Gastroesophageal sphincter (tissue), 4 donors: Measurements from ENCODE around the gene TXNDC5. TPM values are rescaled to one million over a fixed set of nuclear protein-coding genes. Genes with fewer than 3 reads are reported as not detected.
"Not testable (repeated sequence)": the region's sequence is repeated elsewhere in the genome, so short reads cannot be mapped to it uniquely, and the experiment has no call there.

Experiments
- ATAC-seq: fragments of 150-250 bp; one replicate; pipeline ENCODE4 v1.9.1; 2016; ENCODE audit warnings: mild to moderate bottlenecking, moderate library complexity
- H3K27ac ChIP-seq, 4 donors: fragments of 200-600 bp; sonication (generic) in 3 of 4; 1 replicate in 3 of 4; 2 replicates in 1 of 4; pipeline ENCODE4 v1.5.1; 2016 to 2019
- H3K27me3 ChIP-seq: fragments of 200-600 bp; sonication (generic); one replicate; pipeline ENCODE4 v1.5.1; 2019
- H3K36me3 ChIP-seq, 2 donors: fragments of 200-600 bp; sonication (generic); one replicate each; pipeline ENCODE4 v1.5.1; 2019; ENCODE audit warnings: control low read depth in 1 of 2
- H3K4me1 ChIP-seq, 3 donors: fragments of 200-600 bp; sonication (generic); 1 replicate in 2 of 3; 2 replicates in 1 of 3; pipeline ENCODE4 v1.5.1; 2016 to 2019; ENCODE audit warnings: control low read depth in 2 of 3
- H3K4me3 ChIP-seq, 2 donors: fragments of 200-600 bp; sonication (generic); one replicate each; pipeline ENCODE4 v1.5.1; 2019; ENCODE audit warnings: mild to moderate bottlenecking in 1 of 2, moderate library complexity in 1 of 2
- H3K9me3 ChIP-seq, 3 donors: fragments of 200-600 bp; sonication (generic); one replicate each; pipeline ENCODE4 v1.5.1; 2017 to 2019; ENCODE audit warnings: control low read depth in 2 of 3
- EP300 ChIP-seq: sonication (generic); formaldehyde crosslinking; IDR thresholded peaks from one replicate; pipeline ENCODE4 v1.6.1; 2017; ENCODE audit warnings: antibody characterized with exemption, mild to moderate bottlenecking
- POLR2A ChIP-seq, 2 donors: fragments of 450-650 bp; IDR thresholded peaks; one replicate each; pipeline ENCODE4 v1.6.1; 2017; ENCODE audit warnings: antibody characterized with exemption in 2 of 2, mild to moderate bottlenecking in 2 of 2, moderate library complexity in 1 of 2
- POLR2AphosphoS5 ChIP-seq: sonication (generic); formaldehyde crosslinking; IDR thresholded peaks from one replicate; pipeline ENCODE4 v1.6.1; 2017; ENCODE audit warnings: antibody characterized with exemption
- WGBS, 2 donors: methylation state at CpG; one replicate each; pipeline ENCODE4 v1.1.5; 2018; ENCODE audit warnings: low coverage in 1 of 2; 5-methylcytosine and 5-hydroxymethylcytosine counted together
- total RNA-seq, 4 donors: library from RNA; depleted of rRNA; stranded (reverse); fragments of >200 nt; gene quantifications; one replicate each; pipeline ENCODE4 v1.1.0, GENCODE V29; 2016
- TF ChIP-seq, protein P1 (sequence below), 4 experiments: fragments of 200-600 bp in 2 of 4; fragments of 450-650 bp in 2 of 4; sonication (generic) in 1 of 4; IDR thresholded peaks; one replicate each; pipeline ENCODE4 v1.5.1; 2017 to 2019; ENCODE audit warnings: antibody characterized with exemption in 4 of 4, mild to moderate bottlenecking in 2 of 4, moderate library complexity in 2 of 4

The TXNDC5 gene
- total RNA-seq, 4 donors from 2014 or later: 56.5 to 136 (median 100) TPM

DNA sequence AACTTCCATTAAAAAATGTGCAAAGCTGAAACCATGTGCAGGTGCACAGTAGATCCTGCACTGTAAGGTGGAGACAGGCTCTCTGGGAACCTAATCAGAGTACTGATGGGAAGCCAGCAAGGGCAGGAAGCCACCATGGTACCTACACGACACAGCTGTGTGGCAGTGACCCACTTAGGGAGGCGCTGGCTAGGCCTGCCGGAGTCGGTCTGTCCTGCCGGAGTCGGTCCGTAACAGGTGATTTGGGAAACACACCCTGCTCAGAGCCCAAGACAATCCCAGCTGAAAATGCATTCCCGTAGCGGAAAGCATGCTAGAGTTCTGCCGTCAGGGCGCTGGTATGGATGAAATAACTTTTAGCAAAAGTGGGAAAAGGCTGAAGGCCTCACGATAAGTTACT is 17.2 kb downstream of the TXNDC5 start:
- Histone ChIP-seq H3K4me1 (peaks cover 0 to 5% (median 0%) of the 10 kb centered on the region in 3 donors), H3K36me3 (peaks cover 0 to 100% of the 10 kb centered on the region in 2 donors), H3K27ac (no peak overlapping the region), H3K27me3 (no peaks in the 10 kb centered on the region), H3K9me3 (no peaks in the 10 kb centered on the region), H3K4me3 (no peak overlapping the region)
- WGBS, 2 donors: 84 to 87% methylated on average over 4 to 5 of the region's 12 CpGs
- TF ChIP-seq EP300 (no peak), POLR2A (IDR thresholded peaks at IDR 0.05) (no peak), POLR2AphosphoS5 (no peak)
- ATAC-seq: no peak

DNA sequence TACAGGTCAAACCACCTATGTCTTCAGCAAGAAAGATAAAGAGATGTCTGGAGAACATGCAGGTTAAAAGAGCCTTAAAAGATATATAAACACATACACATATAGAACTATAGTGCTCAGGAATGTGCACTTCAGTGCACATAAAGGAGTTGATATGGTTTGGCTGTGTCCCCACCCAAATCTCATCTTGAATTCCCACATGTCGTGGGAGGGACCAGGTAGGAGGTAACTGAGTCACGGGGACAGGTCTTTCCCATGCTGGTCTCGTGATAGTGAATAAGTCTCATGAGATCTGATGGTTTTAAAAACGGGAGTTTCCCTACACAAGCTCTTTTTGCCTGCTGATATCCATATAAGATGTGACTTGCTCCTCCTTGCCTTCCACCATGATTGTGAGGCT is 18.2 kb downstream of the TXNDC5 start:
- H3K27me3 ChIP-seq, H3K4me1 ChIP-seq, H3K4me3 ChIP-seq, H3K9me3 ChIP-seq, H3K27ac ChIP-seq, ATAC-seq: not testable (repeated sequence)
- 90 to 93% methylated on average over 4 of the region's 4 CpGs for WGBS, 2 donors
- peaks cover 0 to 100% of the 10 kb centered on the region in 2 donors for H3K36me3 ChIP-seq

DNA sequence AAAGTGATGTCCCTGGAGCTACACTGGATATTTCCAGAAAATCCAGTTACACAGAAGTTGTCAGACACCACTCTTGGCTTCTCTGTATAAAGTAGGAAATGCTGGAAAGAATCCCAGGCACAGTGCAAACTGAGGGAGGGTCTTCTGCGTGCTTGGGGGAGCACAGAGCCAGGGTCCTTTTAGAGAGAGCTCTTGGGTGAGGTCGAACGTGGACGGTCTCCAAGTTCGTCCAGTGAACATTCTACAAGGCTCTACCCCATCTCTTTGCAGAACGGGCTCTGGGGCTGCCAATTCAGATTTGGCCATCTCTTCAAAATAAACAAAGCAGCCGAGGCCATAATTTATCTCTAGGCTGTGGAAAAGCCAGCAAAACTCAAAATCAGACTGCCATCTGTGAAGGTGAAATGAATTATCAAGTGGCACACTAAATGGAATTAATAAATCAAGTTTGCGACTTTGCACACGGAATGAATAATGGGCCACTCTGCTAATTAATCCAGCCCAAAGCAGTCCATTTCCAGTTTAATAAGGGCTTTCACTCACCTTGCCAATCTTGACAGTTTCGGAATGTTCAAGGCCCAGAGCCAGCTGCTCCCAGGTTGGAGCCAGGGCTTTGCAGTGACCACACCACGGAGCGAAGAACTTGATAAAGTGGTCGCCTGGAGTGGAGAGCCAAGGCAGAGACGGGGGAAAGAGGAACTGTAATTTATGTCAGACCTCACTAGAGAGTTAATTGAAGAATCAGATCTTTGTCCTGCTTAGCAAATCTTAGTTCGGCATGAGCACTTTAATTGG is 19.3 kb downstream of the TXNDC5 start:
- Histone ChIP-seq H3K4me3 (no peak overlapping the region), H3K4me1 (peaks cover 0 to 5% (median 0%) of the 10 kb centered on the region in 3 donors), H3K9me3 (no peaks in the 10 kb centered on the region), H3K27ac (no peak overlapping the region), H3K36me3 (peaks cover 0 to 100% of the 10 kb centered on the region in 2 donors), H3K27me3 (no peaks in the 10 kb centered on the region)
- no peak for ATAC-seq
- TF ChIP-seq POLR2A (IDR thresholded peaks at IDR 0.05): no peak
- TF ChIP-seq POLR2AphosphoS5: no peak
- TF ChIP-seq, protein P1, sequence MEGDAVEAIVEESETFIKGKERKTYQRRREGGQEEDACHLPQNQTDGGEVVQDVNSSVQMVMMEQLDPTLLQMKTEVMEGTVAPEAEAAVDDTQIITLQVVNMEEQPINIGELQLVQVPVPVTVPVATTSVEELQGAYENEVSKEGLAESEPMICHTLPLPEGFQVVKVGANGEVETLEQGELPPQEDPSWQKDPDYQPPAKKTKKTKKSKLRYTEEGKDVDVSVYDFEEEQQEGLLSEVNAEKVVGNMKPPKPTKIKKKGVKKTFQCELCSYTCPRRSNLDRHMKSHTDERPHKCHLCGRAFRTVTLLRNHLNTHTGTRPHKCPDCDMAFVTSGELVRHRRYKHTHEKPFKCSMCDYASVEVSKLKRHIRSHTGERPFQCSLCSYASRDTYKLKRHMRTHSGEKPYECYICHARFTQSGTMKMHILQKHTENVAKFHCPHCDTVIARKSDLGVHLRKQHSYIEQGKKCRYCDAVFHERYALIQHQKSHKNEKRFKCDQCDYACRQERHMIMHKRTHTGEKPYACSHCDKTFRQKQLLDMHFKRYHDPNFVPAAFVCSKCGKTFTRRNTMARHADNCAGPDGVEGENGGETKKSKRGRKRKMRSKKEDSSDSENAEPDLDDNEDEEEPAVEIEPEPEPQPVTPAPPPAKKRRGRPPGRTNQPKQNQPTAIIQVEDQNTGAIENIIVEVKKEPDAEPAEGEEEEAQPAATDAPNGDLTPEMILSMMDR (IDR thresholded peaks at IDR 0.05): no peak
- TF ChIP-seq EP300: no peak
- WGBS, 2 donors: 60 to 70% methylated on average over 9 to 10 of the region's 15 CpGs

DNA sequence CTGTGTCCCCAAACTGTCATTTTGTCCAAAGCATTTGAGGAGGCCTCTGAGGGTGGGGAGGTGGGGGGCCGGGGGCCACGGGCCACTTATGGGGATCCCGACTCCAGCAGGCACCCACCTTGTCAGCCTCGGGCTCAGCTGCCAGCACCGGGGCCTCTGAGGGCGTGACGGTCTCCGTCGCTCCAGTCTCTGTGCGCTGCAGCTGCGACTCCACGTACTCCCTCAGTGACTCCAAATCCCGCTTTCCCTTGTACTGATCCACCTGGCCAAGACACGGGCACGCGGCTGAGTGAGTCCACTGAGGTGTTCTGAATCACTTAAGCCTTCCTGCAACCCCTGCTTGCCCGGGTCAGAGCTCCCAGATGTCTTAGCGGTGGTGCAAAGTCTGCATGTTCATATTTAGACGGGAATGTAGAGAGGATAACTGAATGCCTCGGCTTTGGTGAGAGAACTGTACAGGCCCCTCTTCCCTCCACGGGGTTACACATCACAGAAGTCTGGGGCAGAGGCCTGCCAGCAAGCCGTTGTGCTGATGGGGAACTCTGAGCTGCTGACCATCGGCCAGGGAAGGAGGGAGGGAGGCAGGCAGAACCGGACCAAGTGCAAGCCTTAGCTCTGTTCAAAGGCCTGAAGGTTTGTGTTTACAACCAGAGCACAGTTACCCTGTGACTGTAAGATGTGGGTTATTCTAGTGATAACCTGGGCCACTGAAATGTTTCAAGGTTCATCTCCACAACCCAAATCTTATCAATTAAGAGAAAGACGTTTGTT is 21.8 kb downstream of the TXNDC5 start:
- Histone ChIP-seq H3K4me1 (peaks cover 0 to 5% (median 0%) of the 10 kb centered on the region in 3 donors), H3K27ac (no peak overlapping the region), H3K4me3 (no peak overlapping the region), H3K36me3 (peaks cover 0 to 100% of the 10 kb centered on the region in 2 donors), H3K9me3 (no peaks in the 10 kb centered on the region), H3K27me3 (no peaks in the 10 kb centered on the region)
- 81 to 93% methylated on average over 5 to 8 of the region's 25 CpGs for WGBS, 2 donors
- TF ChIP-seq EP300 (no peak), POLR2A (IDR thresholded peaks at IDR 0.05) (no peak), POLR2AphosphoS5 (no peak)
- TF ChIP-seq, protein P1 (IDR thresholded peaks at IDR 0.05): no peak
- ATAC-seq: no peak

DNA sequence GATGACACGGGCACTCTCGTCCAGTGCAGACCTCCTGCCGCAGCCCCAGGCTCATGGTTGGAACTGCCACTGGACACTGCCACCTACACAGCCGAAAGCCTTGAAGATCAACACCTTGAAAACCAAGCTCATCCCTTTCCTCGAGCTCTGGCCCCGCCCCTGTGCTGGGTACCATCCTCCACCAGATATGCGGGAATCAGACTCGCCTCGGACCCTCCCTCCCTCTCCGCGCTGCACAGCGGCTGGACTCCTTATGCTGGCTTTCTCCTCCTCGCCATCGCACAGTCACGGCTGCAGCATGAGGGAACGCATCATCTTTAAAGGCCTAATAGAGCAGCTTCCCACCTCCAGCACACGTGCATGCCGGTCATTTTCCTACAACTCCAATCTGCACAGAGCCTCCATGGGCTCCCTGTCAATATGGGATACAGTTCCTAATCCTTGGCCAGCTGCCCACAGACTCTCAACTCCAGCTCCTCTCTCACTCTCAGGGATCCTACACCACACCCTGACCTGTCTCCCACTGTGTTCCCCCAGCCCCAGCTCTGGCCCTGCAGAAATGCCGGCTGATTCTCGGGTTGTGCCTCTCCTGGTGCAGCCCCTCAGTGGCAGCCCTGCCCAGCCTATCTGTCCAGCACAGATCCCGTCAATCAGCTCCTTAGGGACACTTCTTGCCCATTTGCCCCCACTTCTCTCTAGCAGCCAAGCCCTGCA is 23.2 kb downstream of the TXNDC5 start:
- H3K36me3 ChIP-seq: peaks cover 0 to 100% of the 10 kb centered on the region in 2 donors
- H3K4me3 ChIP-seq: no peak overlapping the region
- peaks cover 0 to 5% (median 0%) of the 10 kb centered on the region in 3 donors for H3K4me1 ChIP-seq
- TF ChIP-seq POLR2AphosphoS5 (no peak), EP300 (no peak), POLR2A (IDR thresholded peaks at IDR 0.05) (no peak)
- TF ChIP-seq, protein P1 (IDR thresholded peaks at IDR 0.05): no peak
- 97% methylated on average over 7 to 14 of the region's 21 CpGs for WGBS, 2 donors
- no peaks in the 10 kb centered on the region for H3K9me3 ChIP-seq
- no peaks in the 10 kb centered on the region for H3K27me3 ChIP-seq
- no peak overlapping the region for H3K27ac ChIP-seq
- no peak for ATAC-seq
